PC-9 (cell line): Measurements from ENCODE around the gene TMEM53. TPM values are rescaled to one million over a fixed set of nuclear protein-coding genes. Genes with fewer than 3 reads are reported as not detected.

Source experiments
- BruUV-seq: library from RNA; stranded (reverse); fragments of 400-500 nt; replicated peaks from 2 replicates; lab custom pipeline; 2021; lab: Mats Ljungman, UMichigan
- CTCF ChIA-PET: fragments of 300-600 bp; sonication (Branson Sonifier 250); formaldehyde crosslinking; loops from one replicate; lab custom pipeline; 2022; ENCODE audit warnings: antibody characterized with exemption; lab: Charles Lee
- POLR2A ChIA-PET: fragments of 300-600 bp; sonication (Branson Sonifier 250); formaldehyde crosslinking; loops from one replicate; lab custom pipeline; 2022; ENCODE audit warnings: antibody characterized with exemption; ENCODE audit not compliant: unreplicated experiment; lab: Charles Lee
- DNase-seq, 2 experiments: peaks; one replicate each; pipeline versions ENCODE4 v3.0.0 to v3.0.0-alpha.2; 2015 to 2022; ENCODE audit warnings: mixed read lengths in 1 of 2
- H2AFZ ChIP-seq: fragments of 200-600 bp; sonication (generic); 2 replicates; pipeline ENCODE4 v1.8.1; 2017; ENCODE audit warnings: antibody characterized with exemption
- H3F3A ChIP-seq: fragments of 200-600 bp; sonication (generic); 2 replicates; pipeline ENCODE4 v1.8.1; 2017; ENCODE audit warnings: antibody characterized with exemption, mild to moderate bottlenecking, low read depth; ENCODE audit not compliant: insufficient read depth
- H3K27ac ChIP-seq: fragments of 200-600 bp; sonication (generic); 2 replicates; pipeline ENCODE4 v1.6.1; 2016; ENCODE audit warnings: mixed run types
- H3K27me3 ChIP-seq: fragments of 200-600 bp; sonication (generic); 2 replicates; pipeline ENCODE4 v1.6.1; 2016; ENCODE audit warnings: low read depth, mixed run types; ENCODE audit not compliant: insufficient read depth
- H3K36me3 ChIP-seq: fragments of 200-600 bp; sonication (generic); 2 replicates; pipeline ENCODE4 v1.6.1; 2016; ENCODE audit warnings: low read depth, mixed run types
- H3K4me1 ChIP-seq: fragments of 200-600 bp; sonication (generic); replicated peaks from 2 replicates; pipeline ENCODE4 v1.6.1; 2016; ENCODE audit warnings: mixed run types; ENCODE audit not compliant: insufficient read depth
- H3K4me2 ChIP-seq: fragments of 200-600 bp; sonication (generic); 2 replicates; pipeline ENCODE4 v1.6.1; 2017; ENCODE audit warnings: mixed run types
- H3K4me3 ChIP-seq: fragments of 200-600 bp; sonication (generic); 2 replicates; pipeline ENCODE4 v1.6.1; 2016; ENCODE audit warnings: mixed run types
- H3K79me2 ChIP-seq: fragments of 200-600 bp; sonication (generic); 2 replicates; pipeline ENCODE4 v1.6.1; 2017; ENCODE audit warnings: low read depth, mixed run types
- H3K9me2 ChIP-seq: fragments of 200-600 bp; sonication (generic); 2 replicates; pipeline ENCODE4 v1.8.1; 2017; ENCODE audit warnings: mild to moderate bottlenecking; ENCODE audit not compliant: insufficient read depth
- H3K9me3 ChIP-seq: fragments of 200-600 bp; sonication (generic); 2 replicates; pipeline ENCODE4 v1.8.1; 2016; ENCODE audit warnings: low read depth; ENCODE audit not compliant: insufficient read depth
- H4K20me1 ChIP-seq: fragments of 200-600 bp; sonication (generic); 2 replicates; pipeline ENCODE4 v1.8.1; 2017; ENCODE audit not compliant: insufficient read depth
- EZH2 ChIP-seq: fragments of 200-600 bp; sonication (generic); IDR thresholded peaks from 2 replicates; pipeline ENCODE4 v1.8.0; 2017; ENCODE audit warnings: antibody characterized with exemption, low read depth
- intact Hi-C: fragments of 100-400 bp; cut with micrococcal nuclease; formaldehyde crosslinking; loops from one replicate; pipeline ENCODE4 v1.10.0; 2022; ENCODE audit not compliant: unreplicated experiment
- total RNA-seq: library from RNA; stranded (reverse); gene quantifications from 2 replicates; pipeline ENCODE4 v1.2.3, GENCODE V29; 2021
- TF ChIP-seq, protein P1 (sequence below): fragments of 200-600 bp; sonication (generic); conservative IDR thresholded peaks from 2 replicates; pipeline ENCODE4 v1.6.1; 2017; ENCODE audit warnings: mixed run types, antibody characterized with exemption, mild to moderate bottlenecking, moderate library complexity

The TMEM53 gene
- total RNA-seq, 1 experiment from 2014 or later = 36.1 TPM

DNA sequence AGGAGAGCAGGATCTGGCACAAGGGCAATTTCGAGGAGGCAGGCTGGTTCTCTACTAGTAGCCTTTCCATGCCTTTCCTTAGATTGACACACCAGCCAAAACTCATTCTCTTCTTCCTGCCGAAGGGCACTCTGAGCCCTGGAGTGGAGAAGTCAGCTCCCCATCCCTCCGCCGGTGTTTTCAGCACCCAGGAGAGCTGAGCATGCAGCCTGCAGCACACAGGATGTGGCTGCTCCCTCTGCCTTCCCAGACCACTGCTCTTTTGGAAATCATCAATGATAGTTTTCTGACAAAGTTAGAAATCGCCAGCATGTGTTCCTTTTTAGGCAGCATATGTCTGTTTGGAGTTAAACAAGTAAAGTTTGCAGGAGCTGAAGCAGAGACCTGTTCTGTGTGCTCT is 45.0 kb upstream of the TMEM53 start:
- intact Hi-C loops = loop anchor here (5.0 kb wide), 1 partner anchor 293 kb away; the partner anchor contains the start of genes HECTD3 and UROD
- Histone ChIP-seq H3K9me2 (no peaks in the 10 kb centered on the region), H3K79me2 (no peaks in the 10 kb centered on the region), H3K4me1 (peaks cover 23% of the 10 kb centered on the region), H3K4me2 (no peak overlapping the region), H3K9me3 (no peaks in the 10 kb centered on the region), H2AFZ (no peak overlapping the region), H3K36me3 (no peaks in the 10 kb centered on the region), H3K27me3 (no peaks in the 10 kb centered on the region), H3K4me3 (no peak overlapping the region), H3F3A (peaks cover 31% of the 10 kb centered on the region; the same call in 1 of the 2 replicates), H3K27ac (no peak overlapping the region), H4K20me1 (no peaks in the 10 kb centered on the region)
- ChIA-PET CTCF (interaction anchor here (0.6 kb wide), 1 partner anchor 9 kb away, joined by 7 read pairs; no protein-coding TSS in a partner anchor), POLR2A (no interaction called here)
- BruUV-seq = no TSS peak
- TF ChIP-seq, protein P1, sequence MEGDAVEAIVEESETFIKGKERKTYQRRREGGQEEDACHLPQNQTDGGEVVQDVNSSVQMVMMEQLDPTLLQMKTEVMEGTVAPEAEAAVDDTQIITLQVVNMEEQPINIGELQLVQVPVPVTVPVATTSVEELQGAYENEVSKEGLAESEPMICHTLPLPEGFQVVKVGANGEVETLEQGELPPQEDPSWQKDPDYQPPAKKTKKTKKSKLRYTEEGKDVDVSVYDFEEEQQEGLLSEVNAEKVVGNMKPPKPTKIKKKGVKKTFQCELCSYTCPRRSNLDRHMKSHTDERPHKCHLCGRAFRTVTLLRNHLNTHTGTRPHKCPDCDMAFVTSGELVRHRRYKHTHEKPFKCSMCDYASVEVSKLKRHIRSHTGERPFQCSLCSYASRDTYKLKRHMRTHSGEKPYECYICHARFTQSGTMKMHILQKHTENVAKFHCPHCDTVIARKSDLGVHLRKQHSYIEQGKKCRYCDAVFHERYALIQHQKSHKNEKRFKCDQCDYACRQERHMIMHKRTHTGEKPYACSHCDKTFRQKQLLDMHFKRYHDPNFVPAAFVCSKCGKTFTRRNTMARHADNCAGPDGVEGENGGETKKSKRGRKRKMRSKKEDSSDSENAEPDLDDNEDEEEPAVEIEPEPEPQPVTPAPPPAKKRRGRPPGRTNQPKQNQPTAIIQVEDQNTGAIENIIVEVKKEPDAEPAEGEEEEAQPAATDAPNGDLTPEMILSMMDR = no peak
- TF ChIP-seq EZH2 = no peak
- DNase-seq = no peak

GRCh38 chr1:44718091-44718490 is 43.8 kb upstream of the TMEM53 start:
- H2AFZ ChIP-seq = no peak overlapping the region
- H3K36me3 ChIP-seq = no peaks in the 10 kb centered on the region
- H3K9me3 ChIP-seq = no peaks in the 10 kb centered on the region
- no peak for DNase-seq
- peaks cover 36% of the 10 kb centered on the region for H3F3A ChIP-seq
- H3K9me2 ChIP-seq = no peaks in the 10 kb centered on the region
- H3K79me2 ChIP-seq = no peaks in the 10 kb centered on the region
- H3K4me3 ChIP-seq = no peak overlapping the region
- BruUV-seq = no TSS peak
- no peak for TF ChIP-seq EZH2
- TF ChIP-seq, protein P1 = no peak
- no peak overlapping the region for H3K27ac ChIP-seq
- H3K4me2 ChIP-seq = no peak overlapping the region
- CTCF ChIA-PET = interaction anchor here (0.6 kb wide), 1 partner anchor 14 kb away, joined by 6 read pairs; no protein-coding TSS in a partner anchor
- no peaks in the 10 kb centered on the region for H4K20me1 ChIP-seq
- H3K27me3 ChIP-seq = no peaks in the 10 kb centered on the region
- H3K4me1 ChIP-seq = peaks cover 32% of the 10 kb centered on the region
- intact Hi-C loops = loop anchor here (5.0 kb wide), 1 partner anchor 294 kb away; the partner anchor contains the start of genes HECTD3 and UROD
- POLR2A ChIA-PET = interaction anchor here (0.6 kb wide), 1 partner anchor 21 kb away, joined by 6 read pairs; no protein-coding TSS in a partner anchor

- intact Hi-C loops = loop anchor here (5.0 kb wide), 1 partner anchor 295 kb away; the partner anchor contains the start of genes HECTD3 and UROD
- no TSS peak for BruUV-seq
These were observed 43.4 kb upstream of the TMEM53 start for GRCh38 chr1:44717653-44718052.

More at GRCh38 chr1:44717653-44718052, 43.4 kb upstream of the TMEM53 start:
- CTCF ChIA-PET = interaction anchor here (0.6 kb wide), 1 partner anchor 15 kb away, joined by 6 read pairs; no protein-coding TSS in a partner anchor
- Histone ChIP-seq H3K9me2 (no peaks in the 10 kb centered on the region), H3K36me3 (no peaks in the 10 kb centered on the region), H3K4me1 (peaks cover 37% of the 10 kb centered on the region), H2AFZ (no peak overlapping the region), H3K79me2 (no peaks in the 10 kb centered on the region), H3F3A (peaks cover 37% of the 10 kb centered on the region), H3K27ac (no peak overlapping the region), H4K20me1 (no peaks in the 10 kb centered on the region), H3K4me2 (no peak overlapping the region), H3K9me3 (no peaks in the 10 kb centered on the region), H3K4me3 (no peak overlapping the region), H3K27me3 (no peaks in the 10 kb centered on the region)
- DNase-seq = no peak
- TF ChIP-seq, protein P1 = no peak
- no peak for TF ChIP-seq EZH2
- POLR2A ChIA-PET = no interaction called here
